Measurements from ENCODE around the gene NAALADL2. TPM values are rescaled to one million over a fixed set of nuclear protein-coding genes. Genes with fewer than 3 reads are reported as not detected.

The NAALADL2 gene
- total and polyA plus RNA-seq, 2 of the 13 experiments (the other 11 are each of a cell fraction or from before 2014, with no cell fraction given), result 0.08 TPM; not detected in 1

- Histone ChIP-seq H3K4me2 (ENCODE audit: low read depth, low read length) (no peak overlapping the region), H3K9me3 (ENCODE audit: low read length) (no peaks in the 10 kb centered on the region), H3K4me1 (ENCODE audit: insufficient read depth, low read length) (no peaks in the 10 kb centered on the region), H3K36me3 (replicated peaks in 1 of 2; ENCODE audit: control insufficient read depth in 1 of 2, insufficient read depth in 2 of 2, low read length in 2 of 2) (no peaks in the 10 kb centered on the region), H3K4me3 (replicated peaks in 1 of 3; ENCODE audit: insufficient read depth in 1 of 3, low read depth in 2 of 3, low read length in 3 of 3) (no peak overlapping the region), H4K20me1 (ENCODE audit: insufficient read depth, low read length) (no peaks in the 10 kb centered on the region), H3K79me2 (ENCODE audit: insufficient read depth, low read length) (no peaks in the 10 kb centered on the region), H3K9ac (ENCODE audit: insufficient read depth, low read depth, low read length) (no peak overlapping the region), H3K27ac (ENCODE audit: extremely low read length, insufficient read depth, low read length) (no peak overlapping the region), H3K27me3 (ENCODE audit: control insufficient read depth in 1 of 2, insufficient read depth in 2 of 2, low read length in 2 of 2) (no peaks in the 10 kb centered on the region), H2AFZ (ENCODE audit: low read length) (no peak overlapping the region)
- POLR2A ChIA-PET, result no interaction called here
- in situ Hi-C loops (cut with HindIII; ENCODE audit: extremely low pct_ligation_motif_present, low pct_unique_long_range_greater_than_20kb) (no loop called here), intact Hi-C loops (cut with micrococcal nuclease; ENCODE audit: unreplicated experiment) (no loop called here)
- DNase-seq (ENCODE audit: low spot score) (no peak), FAIRE-seq (no peak), ATAC-seq (no peak)
- no peak for TF ChIP-seq MLX (CRISPR knock-in tag; IDR thresholded peaks at IDR 0.05)
- no peak for TF ChIP-seq MTA3 (CRISPR knock-in tag; IDR thresholded peaks at IDR 0.05)
- TF ChIP-seq, protein P1, sequence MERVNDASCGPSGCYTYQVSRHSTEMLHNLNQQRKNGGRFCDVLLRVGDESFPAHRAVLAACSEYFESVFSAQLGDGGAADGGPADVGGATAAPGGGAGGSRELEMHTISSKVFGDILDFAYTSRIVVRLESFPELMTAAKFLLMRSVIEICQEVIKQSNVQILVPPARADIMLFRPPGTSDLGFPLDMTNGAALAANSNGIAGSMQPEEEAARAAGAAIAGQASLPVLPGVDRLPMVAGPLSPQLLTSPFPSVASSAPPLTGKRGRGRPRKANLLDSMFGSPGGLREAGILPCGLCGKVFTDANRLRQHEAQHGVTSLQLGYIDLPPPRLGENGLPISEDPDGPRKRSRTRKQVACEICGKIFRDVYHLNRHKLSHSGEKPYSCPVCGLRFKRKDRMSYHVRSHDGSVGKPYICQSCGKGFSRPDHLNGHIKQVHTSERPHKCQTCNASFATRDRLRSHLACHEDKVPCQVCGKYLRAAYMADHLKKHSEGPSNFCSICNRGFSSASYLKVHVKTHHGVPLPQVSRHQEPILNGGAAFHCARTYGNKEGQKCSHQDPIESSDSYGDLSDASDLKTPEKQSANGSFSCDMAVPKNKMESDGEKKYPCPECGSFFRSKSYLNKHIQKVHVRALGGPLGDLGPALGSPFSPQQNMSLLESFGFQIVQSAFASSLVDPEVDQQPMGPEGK (CRISPR knock-in tag; IDR thresholded peaks at IDR 0.05), result no peak
- no peak for TF ChIP-seq CBX2 (IDR thresholded peaks at IDR 0.05; ENCODE audit: low read depth, low read length)
- no peak for TF ChIP-seq CBX2 (CRISPR knock-in tag; IDR thresholded peaks at IDR 0.05; ENCODE audit: low read depth)
- CTCF ChIA-PET (ENCODE audit: low intra/inter-chr PET ratio, low total read pairs), result no interaction called here
- 0% methylated on average over 1 of the region's 1 CpG for WGBS (ENCODE audit: low lambda C conversion rate)
- no TSS peak for BruUV-seq (replicated peaks)
Observed at GRCh38 chr3:175274474-175275218, 415.5 kb downstream of the NAALADL2 start.

DNA sequence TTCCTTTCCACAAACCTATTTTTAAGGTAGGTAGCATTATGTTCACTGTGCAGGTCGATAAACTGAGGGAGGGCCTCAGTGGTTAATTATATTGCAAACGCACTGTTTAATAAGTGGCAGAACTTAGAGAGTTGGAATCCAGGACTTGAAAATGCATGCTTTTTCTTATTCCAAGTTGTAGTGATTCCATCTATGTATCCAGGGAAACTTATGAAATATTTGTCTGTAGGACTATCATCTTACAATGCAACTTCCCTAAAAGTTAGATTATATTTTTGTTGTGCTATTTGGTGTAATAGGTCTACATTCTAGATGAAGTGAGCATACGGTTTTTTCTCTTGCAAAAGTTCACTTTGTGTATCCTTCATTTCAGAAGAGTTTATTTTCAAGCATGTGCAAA, 419.5 kb downstream of the NAALADL2 start:
- no peak overlapping the region for H3K4me3 ChIP-seq (replicated peaks in 1 of 3; ENCODE audit: insufficient read depth in 1 of 3, low read depth in 2 of 3, low read length in 3 of 3)
- H3K9me3 ChIP-seq (ENCODE audit: low read length), result no peaks in the 10 kb centered on the region
- H3K36me3 ChIP-seq (replicated peaks in 1 of 2; ENCODE audit: control insufficient read depth in 1 of 2, insufficient read depth in 2 of 2, low read length in 2 of 2), result no peaks in the 10 kb centered on the region
- no peak overlapping the region for H2AFZ ChIP-seq (ENCODE audit: low read length)
- no peak overlapping the region for H3K27ac ChIP-seq (ENCODE audit: extremely low read length, insufficient read depth, low read length)
- ChIA-PET POLR2A (no interaction called here), CTCF (ENCODE audit: low intra/inter-chr PET ratio, low total read pairs) (no interaction called here)
- H4K20me1 ChIP-seq (ENCODE audit: insufficient read depth, low read length), result no peaks in the 10 kb centered on the region
- no peaks in the 10 kb centered on the region for H3K27me3 ChIP-seq (ENCODE audit: control insufficient read depth in 1 of 2, insufficient read depth in 2 of 2, low read length in 2 of 2)
- WGBS (ENCODE audit: low lambda C conversion rate), result 0% methylated on average over 3 of the region's 3 CpGs
- intact Hi-C loops (cut with micrococcal nuclease; ENCODE audit: unreplicated experiment), result no loop called here
- H3K9ac ChIP-seq (ENCODE audit: insufficient read depth, low read depth, low read length), result no peak overlapping the region
- H3K4me1 ChIP-seq (ENCODE audit: insufficient read depth, low read length), result no peaks in the 10 kb centered on the region
- H3K79me2 ChIP-seq (ENCODE audit: insufficient read depth, low read length), result no peaks in the 10 kb centered on the region
- no peak for ATAC-seq
- no TSS peak for BruUV-seq (replicated peaks)
- TF ChIP-seq STAG1 (CRISPR knock-in tag; IDR thresholded peaks at IDR 0.05) (no peak), HOXA3 (CRISPR knock-in tag; IDR thresholded peaks at IDR 0.05) (no peak), HMG20A (CRISPR knock-in tag; IDR thresholded peaks at IDR 0.05; ENCODE audit: borderline replicate concordance) (no peak), ZNF83 (CRISPR knock-in tag; IDR thresholded peaks at IDR 0.05; ENCODE audit: borderline replicate concordance) (no peak), ZNF234 (CRISPR knock-in tag; conservative IDR thresholded peaks at IDR 0.05) (no peak), REL (CRISPR knock-in tag; conservative IDR thresholded peaks at IDR 0.05) (no peak)
- TF ChIP-seq, protein P2, sequence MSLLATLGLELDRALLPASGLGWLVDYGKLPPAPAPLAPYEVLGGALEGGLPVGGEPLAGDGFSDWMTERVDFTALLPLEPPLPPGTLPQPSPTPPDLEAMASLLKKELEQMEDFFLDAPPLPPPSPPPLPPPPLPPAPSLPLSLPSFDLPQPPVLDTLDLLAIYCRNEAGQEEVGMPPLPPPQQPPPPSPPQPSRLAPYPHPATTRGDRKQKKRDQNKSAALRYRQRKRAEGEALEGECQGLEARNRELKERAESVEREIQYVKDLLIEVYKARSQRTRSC (CRISPR knock-in tag; IDR thresholded peaks at IDR 0.05; ENCODE audit: low read depth), result no peak
- TF ChIP-seq, protein P3, sequence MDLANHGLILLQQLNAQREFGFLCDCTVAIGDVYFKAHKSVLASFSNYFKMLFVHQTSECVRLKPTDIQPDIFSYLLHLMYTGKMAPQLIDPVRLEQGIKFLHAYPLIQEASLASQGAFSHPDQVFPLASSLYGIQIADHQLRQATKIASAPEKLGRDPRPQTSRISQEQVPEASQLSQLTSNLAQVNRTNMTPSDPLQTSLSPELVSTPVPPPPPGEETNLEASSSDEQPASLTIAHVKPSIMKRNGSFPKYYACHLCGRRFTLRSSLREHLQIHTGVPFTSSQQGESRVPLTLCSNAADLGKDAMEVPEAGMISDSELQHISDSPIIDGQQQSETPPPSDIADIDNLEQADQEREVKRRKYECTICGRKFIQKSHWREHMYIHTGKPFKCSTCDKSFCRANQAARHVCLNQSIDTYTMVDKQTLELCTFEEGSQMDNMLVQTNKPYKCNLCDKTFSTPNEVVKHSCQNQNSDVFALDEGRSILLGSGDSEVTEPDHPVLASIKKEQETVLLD (CRISPR knock-in tag; IDR thresholded peaks at IDR 0.05; ENCODE audit: low read depth), result no peak
- in situ Hi-C loops (cut with HindIII; ENCODE audit: extremely low pct_ligation_motif_present, low pct_unique_long_range_greater_than_20kb), result no loop called here
- H3K4me2 ChIP-seq (ENCODE audit: low read depth, low read length), result no peak overlapping the region
- FAIRE-seq, result no peak
- no peak for DNase-seq (ENCODE audit: low spot score)
